GM13976 (cell line): Measurements from ENCODE around the gene QKI.

ENCODE experiments used
- DNase-seq: peaks from one replicate; pipeline ENCODE4 v3.0.0; 2012; ENCODE audit warnings: low spot score
- CTCF ChIP-seq: IDR thresholded peaks from 2 replicates; pipeline ENCODE4 v1.5.1; 2012; ENCODE audit warnings: borderline replicate concordance, mild to moderate bottlenecking; ENCODE audit not compliant: insufficient read depth; ENCODE audit errors: extremely low read depth, missing control alignments, control extremely low read depth
- in situ Hi-C: fragments of 300-500 bp; cut with MboI; formaldehyde crosslinking; loops from one replicate; pipeline ENCODE4 v1.12.0; 2022; ENCODE audit warnings: low sequenced_read_pairs, mixed read lengths, inconsistent platforms; ENCODE audit not compliant: unreplicated experiment

The QKI gene

GRCh38 chr6:163390770-163391169, 23.7 kb upstream of the QKI start:
- TF ChIP-seq CTCF, result no peak

GRCh38 chr6:163391985-163392384, 22.5 kb upstream of the QKI start:
- no peak for DNase-seq
- in situ Hi-C loops, result no loop called here
- TF ChIP-seq CTCF, result no peak

More at GRCh38 chr6:163390770-163391169, 23.7 kb upstream of the QKI start:
- DNase-seq, result no peak
- in situ Hi-C loops, result no loop called here

- no peak for TF ChIP-seq CTCF
- in situ Hi-C loops, result no loop called here
- no peak for DNase-seq
These were observed 22.0 kb upstream of the QKI start for GRCh38 chr6:163392533-163392932.

GRCh38 chr6:163393923-163394322, 20.6 kb upstream of the QKI start:
- no peak for TF ChIP-seq CTCF
- no peak for DNase-seq
- in situ Hi-C loops, result no loop called here

GRCh38 chr6:163394659-163395058, 19.9 kb upstream of the QKI start:
- in situ Hi-C loops, result no loop called here
- TF ChIP-seq CTCF, result no peak
- no peak for DNase-seq

- no peak for TF ChIP-seq CTCF
These were observed 19.2 kb upstream of the QKI start for GRCh38 chr6:163395122-163395830.

More at GRCh38 chr6:163395122-163395830, 19.2 kb upstream of the QKI start:
- in situ Hi-C loops, result no loop called here
- no peak for DNase-seq
